Heart left ventricle (tissue), 13 donors: ENCODE results near the gene PDE10A.

Source experiments
- POLR2A ChIP-seq, 2 donors: fragments of 450-650 bp; IDR thresholded peaks; one replicate each; pipeline ENCODE4 v1.6.1; 2017; ENCODE audit warnings: antibody characterized with exemption in 2 of 2, mild to moderate bottlenecking in 2 of 2, moderate library complexity in 2 of 2
- TF ChIP-seq, protein P1 (sequence below), 12 donors: fragments of 200-600 bp; sonication (generic) in 4 of 12; IDR thresholded peaks; one replicate each; pipeline versions ENCODE4 v1.5.0 to v1.8.0; 2018 to 2022; ENCODE audit warnings: antibody characterized with exemption in 12 of 12, mild to moderate bottlenecking in 5 of 12
- donor health status: ischemic (EF 13 %, LVEDD 7.1; RV severe dilation, severe dysfunction).
- donor health status: DM: no; HTN: yes; CAD: no.
- donor health status: DM: no; HTN: no; CAD: no.
- donor health status: ischemic (EF 25% LVEDD 6.9; RV normal size, moderate dysfunction).
- donor health status: ischemic (EF 25% LVEDD 5.7; RV mildly dilated, moderate dysfunction).
- donor health status: ischemic (EF 35%, LVEDD 5.7; RV mildly dilated, moderate dysfunction).
- donor health status: nonischemic (EF 11% LVEDD 7.7; RV severe dilation, severe dysfunction).
- donor health status: DM: yes; HTN: yes; CAD: no.
- donor health status: PGD.
- donor health status: ischemic (EF 29% LVEDD 5.4; RV normal size, mild dysfunction).
- donor health status: nonischemic (EF 23%, LVEDD 6.1; RV moderate dilation, normal function).

DNA sequence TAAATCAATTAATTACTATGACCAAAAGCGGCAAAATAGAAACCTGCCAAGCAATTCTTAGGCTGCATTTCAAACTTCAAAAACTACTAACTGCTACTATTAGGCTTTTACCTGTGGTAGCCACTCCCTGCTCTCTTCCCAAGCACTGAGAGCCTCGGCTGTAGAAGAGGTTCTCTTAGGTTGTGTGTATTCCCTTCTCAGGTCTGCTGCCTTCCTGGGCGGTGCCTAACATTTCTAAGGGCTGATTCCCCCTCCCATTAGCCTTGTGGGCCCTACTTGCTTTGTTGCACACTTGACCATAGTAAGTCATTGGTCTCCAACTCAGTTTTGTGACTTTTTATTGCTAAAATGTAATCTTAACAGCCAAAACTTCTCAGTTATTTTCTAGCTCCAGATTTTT is 207.6 kb downstream of the PDE10A start:
- TF ChIP-seq, protein P1, sequence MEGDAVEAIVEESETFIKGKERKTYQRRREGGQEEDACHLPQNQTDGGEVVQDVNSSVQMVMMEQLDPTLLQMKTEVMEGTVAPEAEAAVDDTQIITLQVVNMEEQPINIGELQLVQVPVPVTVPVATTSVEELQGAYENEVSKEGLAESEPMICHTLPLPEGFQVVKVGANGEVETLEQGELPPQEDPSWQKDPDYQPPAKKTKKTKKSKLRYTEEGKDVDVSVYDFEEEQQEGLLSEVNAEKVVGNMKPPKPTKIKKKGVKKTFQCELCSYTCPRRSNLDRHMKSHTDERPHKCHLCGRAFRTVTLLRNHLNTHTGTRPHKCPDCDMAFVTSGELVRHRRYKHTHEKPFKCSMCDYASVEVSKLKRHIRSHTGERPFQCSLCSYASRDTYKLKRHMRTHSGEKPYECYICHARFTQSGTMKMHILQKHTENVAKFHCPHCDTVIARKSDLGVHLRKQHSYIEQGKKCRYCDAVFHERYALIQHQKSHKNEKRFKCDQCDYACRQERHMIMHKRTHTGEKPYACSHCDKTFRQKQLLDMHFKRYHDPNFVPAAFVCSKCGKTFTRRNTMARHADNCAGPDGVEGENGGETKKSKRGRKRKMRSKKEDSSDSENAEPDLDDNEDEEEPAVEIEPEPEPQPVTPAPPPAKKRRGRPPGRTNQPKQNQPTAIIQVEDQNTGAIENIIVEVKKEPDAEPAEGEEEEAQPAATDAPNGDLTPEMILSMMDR (IDR thresholded peaks at IDR 0.05), result no peak
- TF ChIP-seq POLR2A (IDR thresholded peaks at IDR 0.05), result no peak
